ENCODE data around the gene IMPA2.

IMPA2 gene

GRCh38 chr18:12005538-12006487 lies 24.5 kb downstream of the IMPA2 start:
- no peak overlapping the region for H3K27ac ChIP-seq (ENCODE audit: insufficient read depth in 1 of 2, low read depth in 1 of 2, low read length in 2 of 2, poor library complexity in 1 of 2, severe bottlenecking in 2 of 2)
- 89% methylated on average over 12 of the region's 15 CpGs for WGBS (ENCODE audit: insufficient coverage)
- no peaks in the 10 kb centered on the region for H3K9me3 ChIP-seq (ENCODE audit: control extremely low read depth in 1 of 5, control insufficient read depth in 4 of 5, insufficient read depth in 2 of 5, low read depth in 1 of 5, low read length in 4 of 5)
- DNase-seq = no peak
- peaks cover 11 to 69% (median 53%) of the 10 kb centered on the region in 4 experiments for H3K36me3 ChIP-seq (ENCODE audit: control insufficient read depth in 4 of 4, insufficient read depth in 4 of 4, low read length in 3 of 4)
- no peaks in the 10 kb centered on the region for H3K27me3 ChIP-seq (replicated peaks in 2 of 5; ENCODE audit: control insufficient read depth in 4 of 5, insufficient read depth in 5 of 5, low read length in 4 of 5)
- H3K4me3 ChIP-seq (ENCODE audit: control insufficient read depth in 1 of 7, extremely low read depth in 1 of 7, insufficient read depth in 4 of 7, low read depth in 2 of 7, low read length in 6 of 7) = no peak overlapping the region
- no peaks in the 10 kb centered on the region for H3K4me1 ChIP-seq (ENCODE audit: control extremely low read depth in 1 of 4, control insufficient read depth in 4 of 4, insufficient read depth in 4 of 4, low read length in 3 of 4)
- ChIA-PET POLR2A (no interaction called here), CTCF (interaction anchor here (1.0 to 22.0 kb wide), 3 partner anchors 10 to 64 kb away, joined by 3 to 667 read pairs (median 14); no protein-coding TSS in a partner anchor)

DNA sequence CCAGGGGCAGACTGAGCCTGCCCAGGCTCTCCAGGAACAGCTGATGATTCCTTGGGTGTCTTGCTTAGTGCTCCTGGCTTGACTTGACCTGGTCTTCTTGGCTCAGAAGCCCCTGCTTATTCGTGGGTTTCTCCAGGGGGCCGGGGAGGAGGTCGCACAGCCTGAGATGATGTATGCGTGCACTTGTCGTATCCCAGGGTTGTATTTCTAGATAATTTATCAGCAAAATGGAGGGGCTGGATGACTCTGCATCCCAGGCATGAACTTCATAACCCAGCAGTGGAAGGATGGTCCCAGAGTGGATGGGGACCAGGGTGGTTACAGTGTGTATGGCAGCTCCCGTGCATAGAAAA lies 25.2 kb downstream of the IMPA2 start:
- Histone ChIP-seq H3K4me3 (ENCODE audit: control insufficient read depth in 1 of 7, extremely low read depth in 1 of 7, insufficient read depth in 4 of 7, low read depth in 2 of 7, low read length in 6 of 7) (no peak overlapping the region), H3K27me3 (replicated peaks in 2 of 5; ENCODE audit: control insufficient read depth in 4 of 5, insufficient read depth in 5 of 5, low read length in 4 of 5) (no peaks in the 10 kb centered on the region), H3K9me3 (ENCODE audit: control extremely low read depth in 1 of 5, control insufficient read depth in 4 of 5, insufficient read depth in 2 of 5, low read depth in 1 of 5, low read length in 4 of 5) (no peaks in the 10 kb centered on the region), H3K27ac (ENCODE audit: insufficient read depth in 1 of 2, low read depth in 1 of 2, low read length in 2 of 2, poor library complexity in 1 of 2, severe bottlenecking in 2 of 2) (no peak overlapping the region), H3K4me1 (ENCODE audit: control extremely low read depth in 1 of 4, control insufficient read depth in 4 of 4, insufficient read depth in 4 of 4, low read length in 3 of 4) (no peaks in the 10 kb centered on the region), H3K36me3 (ENCODE audit: control insufficient read depth in 4 of 4, insufficient read depth in 4 of 4, low read length in 3 of 4) (peaks cover 12 to 69% (median 54%) of the 10 kb centered on the region in 4 experiments)
- POLR2A ChIA-PET = no interaction called here
- 99% methylated on average over 6 of the region's 6 CpGs for WGBS (ENCODE audit: insufficient coverage)
- DNase-seq = no peak
- CTCF ChIA-PET = interaction anchor here (2.4 to 22.0 kb wide), 2 partner anchors 11 to 65 kb away, joined by 14 to 667 read pairs; no protein-coding TSS in a partner anchor

GRCh38 chr18:12007063-12007462 lies 25.8 kb downstream of the IMPA2 start:
- H3K9me3 ChIP-seq (ENCODE audit: control extremely low read depth in 1 of 5, control insufficient read depth in 4 of 5, insufficient read depth in 2 of 5, low read depth in 1 of 5, low read length in 4 of 5) = no peaks in the 10 kb centered on the region
- 91% methylated on average over 11 of the region's 12 CpGs for WGBS (ENCODE audit: insufficient coverage)
- H3K4me3 ChIP-seq (ENCODE audit: control insufficient read depth in 1 of 7, extremely low read depth in 1 of 7, insufficient read depth in 4 of 7, low read depth in 2 of 7, low read length in 6 of 7) = no peak overlapping the region
- H3K27ac ChIP-seq (ENCODE audit: insufficient read depth in 1 of 2, low read depth in 1 of 2, low read length in 2 of 2, poor library complexity in 1 of 2, severe bottlenecking in 2 of 2) = no peak overlapping the region
- no peak for DNase-seq
- CTCF ChIA-PET = interaction anchor here (22.0 kb wide), 1 partner anchor 66 kb away, joined by 667 read pairs; no protein-coding TSS in a partner anchor
- peaks cover 12 to 71% (median 54%) of the 10 kb centered on the region in 4 experiments for H3K36me3 ChIP-seq (ENCODE audit: control insufficient read depth in 4 of 4, insufficient read depth in 4 of 4, low read length in 3 of 4)
- POLR2A ChIA-PET = no interaction called here
- H3K4me1 ChIP-seq (ENCODE audit: control extremely low read depth in 1 of 4, control insufficient read depth in 4 of 4, insufficient read depth in 4 of 4, low read length in 3 of 4) = no peaks in the 10 kb centered on the region
- H3K27me3 ChIP-seq (replicated peaks in 2 of 5; ENCODE audit: control insufficient read depth in 4 of 5, insufficient read depth in 5 of 5, low read length in 4 of 5) = no peaks in the 10 kb centered on the region

GRCh38 chr18:12008181-12008767 lies 27.0 kb downstream of the IMPA2 start:
- Histone ChIP-seq H3K9me3 (ENCODE audit: control extremely low read depth in 1 of 5, control insufficient read depth in 4 of 5, insufficient read depth in 2 of 5, low read depth in 1 of 5, low read length in 4 of 5) (no peaks in the 10 kb centered on the region), H3K4me3 (ENCODE audit: control insufficient read depth in 1 of 7, extremely low read depth in 1 of 7, insufficient read depth in 4 of 7, low read depth in 2 of 7, low read length in 6 of 7) (no peak overlapping the region), H3K27ac (ENCODE audit: insufficient read depth in 1 of 2, low read depth in 1 of 2, low read length in 2 of 2, poor library complexity in 1 of 2, severe bottlenecking in 2 of 2) (no peak overlapping the region), H3K4me1 (ENCODE audit: control extremely low read depth in 1 of 4, control insufficient read depth in 4 of 4, insufficient read depth in 4 of 4, low read length in 3 of 4) (no peaks in the 10 kb centered on the region), H3K36me3 (ENCODE audit: control insufficient read depth in 4 of 4, insufficient read depth in 4 of 4, low read length in 3 of 4) (peaks cover 12 to 78% (median 62%) of the 10 kb centered on the region in 4 experiments), H3K27me3 (replicated peaks in 2 of 5; ENCODE audit: control insufficient read depth in 4 of 5, insufficient read depth in 5 of 5, low read length in 4 of 5) (no peaks in the 10 kb centered on the region)
- ChIA-PET POLR2A (no interaction called here), CTCF (interaction anchor here (1.1 to 1.8 kb wide), 2 partner anchors 12 to 13 kb away, joined by 3 to 6 read pairs; no protein-coding TSS in a partner anchor)
- 97% methylated on average over 13 of the region's 13 CpGs for WGBS (ENCODE audit: insufficient coverage)
- no peak for DNase-seq

DNA sequence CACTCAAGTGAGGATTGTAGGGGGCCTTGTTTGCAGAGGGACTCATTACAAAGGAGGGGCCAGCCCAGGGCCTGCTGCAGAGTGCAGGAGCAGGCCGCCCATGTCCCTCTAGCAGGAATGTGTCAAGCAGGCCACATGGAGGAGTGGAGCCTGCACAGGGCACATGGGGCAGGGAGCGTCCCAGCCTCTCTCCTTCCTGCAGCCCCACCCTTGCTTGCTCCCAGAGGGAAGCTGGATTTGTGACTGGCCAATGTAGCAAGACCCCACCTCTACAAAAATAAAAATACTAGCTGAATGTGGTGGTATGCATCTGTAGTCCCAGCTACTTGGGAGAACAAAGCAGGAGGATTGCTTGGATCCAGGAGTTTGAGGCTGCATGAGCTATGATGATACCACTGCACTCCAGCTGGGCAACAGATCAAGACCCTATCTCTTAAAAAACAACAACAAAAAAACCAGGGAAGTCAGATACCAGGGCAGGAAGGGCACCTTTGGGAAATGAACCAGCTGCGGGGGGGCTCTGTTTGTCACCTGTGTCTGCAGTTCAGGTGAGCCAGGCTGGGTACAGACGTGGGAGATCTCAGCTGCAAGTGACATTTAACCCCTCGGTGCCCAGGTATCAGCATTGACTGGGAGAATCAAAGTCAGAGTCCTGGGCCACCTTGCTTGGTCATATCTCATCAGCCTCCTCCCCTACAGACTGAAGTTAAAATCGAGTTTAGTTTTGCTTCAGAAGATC lies 27.7 kb downstream of the IMPA2 start:
- 83% methylated on average over 5 of the region's 6 CpGs for WGBS (ENCODE audit: insufficient coverage)
- POLR2A ChIA-PET = interaction anchor here (1.6 kb wide), 1 partner anchor 62 kb away, joined by 4 read pairs; no protein-coding TSS in a partner anchor
- CTCF ChIA-PET = interaction anchor here (1.8 kb wide), 1 partner anchor 14 kb away, joined by 6 read pairs; no protein-coding TSS in a partner anchor
- peaks cover 12 to 78% (median 61%) of the 10 kb centered on the region in 4 experiments for H3K36me3 ChIP-seq (ENCODE audit: control insufficient read depth in 4 of 4, insufficient read depth in 4 of 4, low read length in 3 of 4)
- no peak overlapping the region for H3K4me3 ChIP-seq (ENCODE audit: control insufficient read depth in 1 of 7, extremely low read depth in 1 of 7, insufficient read depth in 4 of 7, low read depth in 2 of 7, low read length in 6 of 7)
- no peak for DNase-seq
- H3K27me3 ChIP-seq (replicated peaks in 2 of 5; ENCODE audit: control insufficient read depth in 4 of 5, insufficient read depth in 5 of 5, low read length in 4 of 5) = no peaks in the 10 kb centered on the region
- no peaks in the 10 kb centered on the region for H3K4me1 ChIP-seq (ENCODE audit: control extremely low read depth in 1 of 4, control insufficient read depth in 4 of 4, insufficient read depth in 4 of 4, low read length in 3 of 4)
- no peak overlapping the region for H3K27ac ChIP-seq (ENCODE audit: insufficient read depth in 1 of 2, low read depth in 1 of 2, low read length in 2 of 2, poor library complexity in 1 of 2, severe bottlenecking in 2 of 2)
- no peaks in the 10 kb centered on the region for H3K9me3 ChIP-seq (ENCODE audit: control extremely low read depth in 1 of 5, control insufficient read depth in 4 of 5, insufficient read depth in 2 of 5, low read depth in 1 of 5, low read length in 4 of 5)

DNA sequence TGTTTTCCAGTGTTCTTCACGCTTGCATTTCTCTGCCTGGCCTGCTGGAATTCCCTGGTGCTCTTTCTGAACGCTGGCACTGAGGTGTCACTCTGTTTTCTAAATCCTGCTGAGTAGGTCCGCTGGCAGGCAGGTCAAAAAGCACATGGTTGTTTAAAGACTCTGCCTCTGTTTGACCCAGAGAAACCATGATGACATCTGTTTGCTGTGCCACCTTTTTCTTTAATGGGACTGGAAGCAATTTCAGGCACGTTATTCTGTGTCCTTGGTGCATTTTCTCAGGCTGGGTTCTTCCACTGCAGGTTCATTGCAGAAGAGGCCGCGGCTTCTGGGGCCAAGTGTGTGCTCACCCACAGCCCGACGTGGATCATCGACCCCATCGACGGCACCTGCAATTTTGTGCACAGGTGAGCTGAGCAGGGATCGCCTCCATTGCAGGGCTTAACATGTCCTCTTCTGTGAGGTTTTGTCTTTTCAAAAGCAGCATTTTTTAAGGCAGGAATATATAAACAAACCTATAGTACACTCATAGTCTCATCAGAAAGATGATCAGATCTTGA lies 28.4 kb downstream of the IMPA2 start:
- no peak for DNase-seq
- Histone ChIP-seq H3K27me3 (replicated peaks in 2 of 5; ENCODE audit: control insufficient read depth in 4 of 5, insufficient read depth in 5 of 5, low read length in 4 of 5) (no peaks in the 10 kb centered on the region), H3K4me3 (ENCODE audit: control insufficient read depth in 1 of 7, extremely low read depth in 1 of 7, insufficient read depth in 4 of 7, low read depth in 2 of 7, low read length in 6 of 7) (no peak overlapping the region), H3K9me3 (ENCODE audit: control extremely low read depth in 1 of 5, control insufficient read depth in 4 of 5, insufficient read depth in 2 of 5, low read depth in 1 of 5, low read length in 4 of 5) (no peaks in the 10 kb centered on the region), H3K36me3 (ENCODE audit: control insufficient read depth in 4 of 4, insufficient read depth in 4 of 4, low read length in 3 of 4) (peaks cover 12 to 83% (median 66%) of the 10 kb centered on the region in 4 experiments), H3K4me1 (ENCODE audit: control extremely low read depth in 1 of 4, control insufficient read depth in 4 of 4, insufficient read depth in 4 of 4, low read length in 3 of 4) (no peaks in the 10 kb centered on the region), H3K27ac (ENCODE audit: insufficient read depth in 1 of 2, low read depth in 1 of 2, low read length in 2 of 2, poor library complexity in 1 of 2, severe bottlenecking in 2 of 2) (no peak overlapping the region)
- POLR2A ChIA-PET = interaction anchor here (1.6 kb wide), 1 partner anchor 63 kb away, joined by 4 read pairs; no protein-coding TSS in a partner anchor
- 97% methylated on average over 12 of the region's 12 CpGs for WGBS (ENCODE audit: insufficient coverage)
- CTCF ChIA-PET = interaction anchor here (1.8 kb wide), 1 partner anchor 14 kb away, joined by 6 read pairs; no protein-coding TSS in a partner anchor

Measured in common myeloid progenitor, CD34-positive (primary cell).